Measurements from ENCODE around the gene SMARCB1. TPM values are rescaled to one million over a fixed set of nuclear protein-coding genes. Genes with fewer than 3 reads are reported as not detected.

The SMARCB1 gene
- total RNA-seq, 4 donors from 2014 or later = 39.1 to 64.4 (median 51.6) TPM

DNA sequence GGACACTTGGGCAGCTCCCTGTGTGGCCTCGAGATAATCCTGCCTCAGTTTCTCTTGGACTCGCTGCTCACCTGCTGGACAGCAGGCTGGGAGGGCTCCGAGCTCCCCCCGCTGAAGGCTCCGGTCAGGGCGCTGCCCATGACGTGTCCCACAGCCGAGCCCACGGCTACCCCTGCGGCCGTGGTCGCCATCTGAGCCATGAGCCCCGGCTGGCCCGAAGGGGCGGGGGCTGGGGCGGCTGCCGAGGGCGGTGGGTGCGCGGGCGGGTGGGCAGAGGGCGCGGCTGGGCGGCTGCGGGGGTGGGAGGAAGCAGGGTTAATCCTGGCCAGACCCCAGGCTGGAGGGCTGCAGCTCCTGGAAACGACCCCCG, 19.5 kb upstream of the SMARCB1 start:
- no peak for DNase-seq
- H3K9me3 ChIP-seq = no peaks in the 10 kb centered on the region
- TF ChIP-seq, protein P1, sequence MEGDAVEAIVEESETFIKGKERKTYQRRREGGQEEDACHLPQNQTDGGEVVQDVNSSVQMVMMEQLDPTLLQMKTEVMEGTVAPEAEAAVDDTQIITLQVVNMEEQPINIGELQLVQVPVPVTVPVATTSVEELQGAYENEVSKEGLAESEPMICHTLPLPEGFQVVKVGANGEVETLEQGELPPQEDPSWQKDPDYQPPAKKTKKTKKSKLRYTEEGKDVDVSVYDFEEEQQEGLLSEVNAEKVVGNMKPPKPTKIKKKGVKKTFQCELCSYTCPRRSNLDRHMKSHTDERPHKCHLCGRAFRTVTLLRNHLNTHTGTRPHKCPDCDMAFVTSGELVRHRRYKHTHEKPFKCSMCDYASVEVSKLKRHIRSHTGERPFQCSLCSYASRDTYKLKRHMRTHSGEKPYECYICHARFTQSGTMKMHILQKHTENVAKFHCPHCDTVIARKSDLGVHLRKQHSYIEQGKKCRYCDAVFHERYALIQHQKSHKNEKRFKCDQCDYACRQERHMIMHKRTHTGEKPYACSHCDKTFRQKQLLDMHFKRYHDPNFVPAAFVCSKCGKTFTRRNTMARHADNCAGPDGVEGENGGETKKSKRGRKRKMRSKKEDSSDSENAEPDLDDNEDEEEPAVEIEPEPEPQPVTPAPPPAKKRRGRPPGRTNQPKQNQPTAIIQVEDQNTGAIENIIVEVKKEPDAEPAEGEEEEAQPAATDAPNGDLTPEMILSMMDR (IDR thresholded peaks at IDR 0.05) = no peak
- TF ChIP-seq POLR2A (IDR thresholded peaks at IDR 0.05) = no peak
- intact Hi-C loops (cut with DNase I; ENCODE audit: low total_unique reads) = loop anchor here (5.0 kb wide), 1 partner anchor 80 kb away; no protein-coding TSS in a partner anchor
- peak overlapping the region; percentile 36 to 44 for H3K4me3 ChIP-seq
- no peaks in the 10 kb centered on the region for H3K27me3 ChIP-seq
- peak overlapping the region; percentile 43 to 57 for H3K27ac ChIP-seq
- no peaks in the 10 kb centered on the region for H3K36me3 ChIP-seq
- H3K4me1 ChIP-seq = peaks cover 0 to 3% of the 10 kb centered on the region in 2 donors

DNA sequence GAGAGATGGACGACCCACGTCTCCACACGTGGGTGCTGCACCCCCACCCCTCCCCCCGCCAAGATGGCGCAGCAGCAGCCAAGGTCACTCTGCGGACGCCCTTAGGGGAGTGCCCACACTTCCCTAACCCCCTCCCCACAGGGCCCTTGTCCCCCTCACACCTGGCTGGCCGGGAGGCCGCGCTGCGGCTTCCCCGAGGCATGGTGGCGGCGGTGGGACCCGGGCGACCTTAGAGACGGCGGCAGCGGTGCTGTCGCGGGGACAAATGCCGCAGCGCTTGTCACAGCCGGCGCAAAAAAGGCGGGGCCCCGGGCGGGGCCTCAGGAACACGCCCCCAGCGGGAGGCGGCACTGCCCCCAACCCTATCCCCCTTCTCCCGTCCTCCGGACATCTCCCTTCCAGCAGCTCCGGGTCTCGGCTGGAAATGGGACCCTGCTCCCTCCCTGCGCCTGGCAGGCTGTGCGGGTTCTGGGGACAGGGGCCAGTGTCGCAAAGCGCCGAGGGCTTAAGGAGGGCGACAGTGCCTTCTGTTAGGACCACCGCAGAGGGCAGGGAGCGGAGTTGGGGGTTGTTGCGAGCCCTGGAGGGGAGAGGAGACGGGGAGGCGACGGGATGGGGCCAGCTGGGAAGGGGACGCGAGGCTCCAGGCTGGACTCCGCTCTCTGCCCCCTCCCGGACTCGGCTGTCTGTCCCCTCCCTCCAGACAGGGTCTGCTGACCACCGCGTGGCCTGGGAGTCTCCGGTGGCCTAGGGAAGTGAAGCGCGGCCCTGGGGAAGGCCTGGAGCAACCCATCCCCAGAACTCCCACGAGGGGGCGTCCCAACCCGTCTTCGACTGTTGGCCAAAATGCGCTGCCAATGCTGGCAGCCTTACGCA, 18.9 kb upstream of the SMARCB1 start, which contains the start of gene CHCHD10:
Gene CHCHD10 (minus strand): TSS at position 300 of the 876 bp plus-strand sequence. CDS start 98 bp downstream, at position 202.
- TF ChIP-seq, protein P1 (IDR thresholded peaks at IDR 0.05) = peak; percentile 74 to 88 (median 82)
- peak in 1 of 2 donors; percentile 56 for TF ChIP-seq POLR2A (IDR thresholded peaks at IDR 0.05)
- Histone ChIP-seq H3K27me3 (no peaks in the 10 kb centered on the region), H3K27ac (peak within 1 kb of the TSS; percentile 43 to 57), H3K9me3 (no peaks in the 10 kb centered on the region), H3K36me3 (no peaks in the 10 kb centered on the region), H3K4me3 (peak within 1 kb of the TSS; percentile 36 to 44), H3K4me1 (peaks cover 0 to 3% of the 10 kb centered on the region in 2 donors)
- DNase-seq = peak; percentile 73 to 78
- intact Hi-C loops (cut with DNase I; ENCODE audit: low total_unique reads) = loop anchor here (5.0 kb wide), 1 partner anchor 79 kb away; no protein-coding TSS in a partner anchor

DNA sequence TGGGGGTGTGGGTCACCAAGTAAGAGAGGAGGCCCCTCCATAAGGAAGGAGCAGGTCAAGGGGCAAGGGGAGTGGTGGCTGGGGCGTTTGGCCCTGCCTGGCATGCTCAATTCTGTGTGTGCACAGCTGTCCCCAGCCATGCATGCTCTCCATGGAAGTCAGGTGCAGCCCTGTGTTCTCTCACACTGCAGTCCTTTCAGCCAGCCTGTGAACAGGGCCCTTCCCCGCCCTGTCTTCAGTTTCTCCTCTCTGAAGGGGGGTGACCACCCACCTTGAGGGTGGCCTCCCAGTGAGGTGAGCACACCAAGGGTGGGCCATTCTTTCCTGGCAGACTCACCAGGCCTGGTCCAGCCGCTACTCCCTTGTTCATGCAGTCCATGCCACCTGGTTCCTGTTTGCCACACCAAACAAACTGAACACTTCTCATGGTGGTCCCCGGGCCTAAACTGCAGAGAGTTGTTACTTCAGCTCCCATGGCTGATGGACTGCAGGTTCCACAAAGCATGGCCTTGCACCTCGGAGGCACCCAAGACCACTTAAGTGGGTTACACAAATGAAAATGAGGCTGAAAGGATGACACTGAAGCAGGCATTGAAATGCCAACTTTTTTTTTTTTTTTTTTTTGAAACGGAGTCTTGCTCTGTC, 17.3 kb upstream of the SMARCB1 start:
- TF ChIP-seq, protein P1 (IDR thresholded peaks at IDR 0.05) = no peak
- TF ChIP-seq POLR2A (IDR thresholded peaks at IDR 0.05) = no peak

DNA sequence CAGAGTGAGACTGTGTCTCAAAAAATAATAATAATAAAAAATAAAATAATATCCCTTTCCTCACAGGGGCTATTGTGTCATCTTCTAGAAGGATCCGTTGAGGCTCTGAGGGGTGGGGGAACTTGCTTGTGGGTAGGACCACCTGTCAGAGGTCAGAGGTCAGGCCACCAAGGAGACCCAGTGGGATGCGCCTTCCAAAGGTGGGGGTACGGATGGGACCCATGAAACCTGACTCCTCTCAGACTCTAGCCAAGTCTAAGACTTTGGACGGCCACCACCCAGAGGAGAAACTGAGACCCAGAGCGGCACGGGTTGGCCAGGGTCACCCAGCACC, 14.5 kb upstream of the SMARCB1 start:
- H3K4me1 ChIP-seq = no peaks in the 10 kb centered on the region

More for the DNA sequence above, 17.3 kb upstream of the SMARCB1 start:
- no peaks in the 10 kb centered on the region for H3K36me3 ChIP-seq
- intact Hi-C loops (cut with DNase I; ENCODE audit: low total_unique reads) = loop anchor here (5.0 kb wide), 1 partner anchor 78 kb away; no protein-coding TSS in a partner anchor
- no peaks in the 10 kb centered on the region for H3K4me1 ChIP-seq
- H3K9me3 ChIP-seq = no peaks in the 10 kb centered on the region
- H3K27ac ChIP-seq = no peak overlapping the region
- DNase-seq = no peak
- no peaks in the 10 kb centered on the region for H3K27me3 ChIP-seq
- no peak overlapping the region for H3K4me3 ChIP-seq

More for the DNA sequence above, 14.5 kb upstream of the SMARCB1 start:
- peak in 1 of 2 donors; percentile 40 for DNase-seq
- intact Hi-C loops (cut with DNase I; ENCODE audit: low total_unique reads) = no loop called here
- TF ChIP-seq, protein P1 (IDR thresholded peaks at IDR 0.05) = no peak
- no peak for TF ChIP-seq POLR2A (IDR thresholded peaks at IDR 0.05)
- Histone ChIP-seq H3K4me3 (peak overlapping the region; percentile 11 to 45), H3K27me3 (no peaks in the 10 kb centered on the region), H3K9me3 (no peaks in the 10 kb centered on the region), H3K27ac (peak overlapping the region; percentile 49 to 56), H3K36me3 (no peaks in the 10 kb centered on the region)
